VCaP (cell line): Measurements from ENCODE around the gene KAT7.

Source experiments
- H3K27ac ChIP-seq: fragments of 450-650 bp; 2 replicates; pipeline ENCODE4 v1.5.1; 2017
- CTCF ChIP-seq: fragments of 450-650 bp; conservative IDR thresholded peaks from 2 replicates; pipeline ENCODE4 v1.5.1; 2017; ENCODE audit warnings: mild to moderate bottlenecking, moderate library complexity

KAT7 gene

GRCh38 chr17:49851387-49852291 is 63.2 kb downstream of the KAT7 start:
- H3K27ac ChIP-seq = peak overlapping the region; percentile 78; the same call in 1 of the 2 replicates
- peak; percentile 93 for TF ChIP-seq CTCF

- H3K27ac ChIP-seq = no peak overlapping the region
- TF ChIP-seq CTCF = no peak
These were observed 65.1 kb downstream of the KAT7 start for GRCh38 chr17:49853470-49854015.

- H3K27ac ChIP-seq = no peak overlapping the region
- no peak for TF ChIP-seq CTCF
These were observed 65.6 kb downstream of the KAT7 start for GRCh38 chr17:49854126-49854525.

GRCh38 chr17:49858796-49859195 is 70.3 kb downstream of the KAT7 start:
- H3K27ac ChIP-seq = no peak overlapping the region
- no peak for TF ChIP-seq CTCF

- peak; percentile 72 for TF ChIP-seq CTCF
These were observed 71.8 kb downstream of the KAT7 start for GRCh38 chr17:49859991-49860953.

GRCh38 chr17:49861150-49861884 is 72.8 kb downstream of the KAT7 start:
- peak; percentile 94 for TF ChIP-seq CTCF
- no peak overlapping the region for H3K27ac ChIP-seq

More at GRCh38 chr17:49859991-49860953, 71.8 kb downstream of the KAT7 start:
- H3K27ac ChIP-seq = peak overlapping the region; percentile 29; the same call in 1 of the 2 replicates
